Retina (tissue), 1 donor: ENCODE measurements around the gene DRC7.
"Not testable (repeated sequence)": the region's sequence is repeated elsewhere in the genome, so short reads cannot be mapped to it uniquely, and the experiment has no call there.

Experiments used
- DNase-seq: peaks from one replicate; pipeline ENCODE4 v3.0.0-alpha.2; 2016

DRC7 gene

GRCh38 chr16:57660715-57661463, 33.7 kb upstream of the DRC7 start:
- DNase-seq, result no peak

GRCh38 chr16:57661510-57661909, 33.1 kb upstream of the DRC7 start:
- no peak for DNase-seq

GRCh38 chr16:57661936-57662906, 32.4 kb upstream of the DRC7 start:
- no peak for DNase-seq

GRCh38 chr16:57663436-57663835, 31.2 kb upstream of the DRC7 start:
- no peak for DNase-seq

- no peak for DNase-seq
These were observed 30.5 kb upstream of the DRC7 start for GRCh38 chr16:57663917-57664661.

- no peak for DNase-seq
These were observed 30.0 kb upstream of the DRC7 start for GRCh38 chr16:57664662-57665025.

GRCh38 chr16:57665541-57665940, 29.1 kb upstream of the DRC7 start:
- DNase-seq, result no peak

- no peak for DNase-seq
These were observed 28.1 kb upstream of the DRC7 start for GRCh38 chr16:57666353-57667047.

GRCh38 chr16:57667048-57667525, 27.5 kb upstream of the DRC7 start:
- DNase-seq, result no peak

- no peak for DNase-seq
These were observed 26.9 kb upstream of the DRC7 start for GRCh38 chr16:57667526-57668262.

- no peak for DNase-seq
These were observed 26.4 kb upstream of the DRC7 start, which contains the start of gene ADGRG3 for GRCh38 chr16:57668263-57668571. Gene ADGRG3, plus strand, starts transcription at chr16:57668306. Its CDS starts 42 bp downstream, at chr16:57668348.

GRCh38 chr16:57668630-57669475, 25.8 kb upstream of the DRC7 start:
- no peak for DNase-seq

- DNase-seq, result no peak
These were observed 25.0 kb upstream of the DRC7 start for GRCh38 chr16:57669476-57670162.

GRCh38 chr16:57670196-57670595, 24.4 kb upstream of the DRC7 start:
- no peak for DNase-seq

GRCh38 chr16:57671451-57671850, 23.2 kb upstream of the DRC7 start:
- not testable (repeated sequence) for DNase-seq

GRCh38 chr16:57672416-57672815, 22.2 kb upstream of the DRC7 start:
- DNase-seq, result no peak

GRCh38 chr16:57672824-57673223, 21.8 kb upstream of the DRC7 start:
- no peak for DNase-seq

GRCh38 chr16:57675741-57676551, 18.7 kb upstream of the DRC7 start:
- no peak for DNase-seq

- DNase-seq, result no peak
These were observed 18.0 kb upstream of the DRC7 start for GRCh38 chr16:57676553-57677085.
